Esophagus squamous epithelium (tissue), 4 donors: Measurements from ENCODE around the gene NCOR1.

Experiments used
- POLR2A ChIP-seq, 4 donors: fragments of 450-650 bp; IDR thresholded peaks; one replicate each; pipeline ENCODE4 v1.6.1; 2017; ENCODE audit warnings: antibody characterized with exemption in 4 of 4, mild to moderate bottlenecking in 4 of 4, moderate library complexity in 3 of 4
- TF ChIP-seq, protein P1 (sequence below), 6 experiments: fragments of 450-650 bp in 4 of 6; fragments of 200-600 bp in 2 of 6; sonication (generic) in 2 of 6; IDR thresholded peaks; one replicate each; pipeline ENCODE4 v1.5.1; 2016 to 2019; ENCODE audit warnings: antibody characterized with exemption in 6 of 6, mild to moderate bottlenecking in 4 of 6, moderate library complexity in 4 of 6

DNA sequence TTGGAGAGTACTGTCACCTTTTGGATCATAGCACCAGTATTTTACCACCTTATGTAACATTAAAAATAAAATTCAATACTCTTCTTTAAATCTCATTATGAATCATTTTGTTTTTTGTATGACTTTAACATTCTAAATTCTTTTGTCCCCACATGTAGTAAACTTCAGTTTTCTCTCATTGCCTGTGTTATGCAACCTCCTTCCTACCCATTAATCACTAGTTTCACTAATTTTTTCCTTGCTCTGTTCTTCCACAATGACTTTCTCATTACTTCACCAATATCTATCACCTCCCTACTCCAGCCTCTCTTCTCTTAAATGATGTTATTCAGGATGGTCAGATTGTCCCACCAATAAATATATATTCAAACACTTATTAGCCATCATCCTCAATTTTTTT lies 147.0 kb downstream of the NCOR1 start:
- TF ChIP-seq, protein P1, sequence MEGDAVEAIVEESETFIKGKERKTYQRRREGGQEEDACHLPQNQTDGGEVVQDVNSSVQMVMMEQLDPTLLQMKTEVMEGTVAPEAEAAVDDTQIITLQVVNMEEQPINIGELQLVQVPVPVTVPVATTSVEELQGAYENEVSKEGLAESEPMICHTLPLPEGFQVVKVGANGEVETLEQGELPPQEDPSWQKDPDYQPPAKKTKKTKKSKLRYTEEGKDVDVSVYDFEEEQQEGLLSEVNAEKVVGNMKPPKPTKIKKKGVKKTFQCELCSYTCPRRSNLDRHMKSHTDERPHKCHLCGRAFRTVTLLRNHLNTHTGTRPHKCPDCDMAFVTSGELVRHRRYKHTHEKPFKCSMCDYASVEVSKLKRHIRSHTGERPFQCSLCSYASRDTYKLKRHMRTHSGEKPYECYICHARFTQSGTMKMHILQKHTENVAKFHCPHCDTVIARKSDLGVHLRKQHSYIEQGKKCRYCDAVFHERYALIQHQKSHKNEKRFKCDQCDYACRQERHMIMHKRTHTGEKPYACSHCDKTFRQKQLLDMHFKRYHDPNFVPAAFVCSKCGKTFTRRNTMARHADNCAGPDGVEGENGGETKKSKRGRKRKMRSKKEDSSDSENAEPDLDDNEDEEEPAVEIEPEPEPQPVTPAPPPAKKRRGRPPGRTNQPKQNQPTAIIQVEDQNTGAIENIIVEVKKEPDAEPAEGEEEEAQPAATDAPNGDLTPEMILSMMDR (IDR thresholded peaks at IDR 0.05), result no peak
- TF ChIP-seq POLR2A (IDR thresholded peaks at IDR 0.05), result no peak
